DND-41 (cell line): ENCODE data around the gene PLPPR4.

ENCODE experiments used
- ATAC-seq: fragments of 200-7000 bp; cut with Tn5 transposase; 3 replicates; pipeline ENCODE4 v1.9.1; 2021; ENCODE audit warnings: low read depth; ENCODE audit not compliant: insufficient read depth
- DNase-seq: peaks from one replicate; pipeline ENCODE4 v3.0.0-alpha.2; 2020
- H2AFZ ChIP-seq: 2 replicates; pipeline ENCODE4 v1.6.0; 2012; ENCODE audit warnings: low read depth, low read length
- H3K27ac ChIP-seq: 2 replicates; pipeline ENCODE4 v1.5.1; 2012; ENCODE audit warnings: low read length, inconsistent platforms
- H3K27me3 ChIP-seq: fragments of 200-600 bp; sonication (generic); 2 replicates; pipeline ENCODE4 v1.6.0; 2012; ENCODE audit warnings: low read length, mild to moderate bottlenecking, inconsistent platforms; ENCODE audit not compliant: insufficient read depth, poor library complexity
- H3K36me3 ChIP-seq: 2 replicates; pipeline ENCODE4 v1.5.1; 2012; ENCODE audit warnings: low read length, inconsistent platforms; ENCODE audit not compliant: insufficient read depth
- H3K4me1 ChIP-seq: 2 replicates; pipeline ENCODE4 v1.5.1; 2012; ENCODE audit warnings: mild to moderate bottlenecking, low read length; ENCODE audit not compliant: insufficient read depth
- H3K4me2 ChIP-seq: 2 replicates; pipeline ENCODE4 v1.6.0; 2012; ENCODE audit warnings: mild to moderate bottlenecking, moderate library complexity, low read length, inconsistent platforms; ENCODE audit not compliant: insufficient read depth
- H3K4me3 ChIP-seq, 2 experiments: fragments of 200-600 bp in 1 of 2; shearing (Covaris generic) in 1 of 2; 2 replicates each; pipeline ENCODE4 v1.5.1; 2012 to 2016; ENCODE audit warnings: inconsistent platforms in 2 of 2, low read length in 2 of 2, mild to moderate bottlenecking in 2 of 2, low read depth in 1 of 2, moderate library complexity in 1 of 2
- H3K79me2 ChIP-seq: 2 replicates; pipeline ENCODE4 v1.6.0; 2012; ENCODE audit warnings: low read length, inconsistent platforms; ENCODE audit not compliant: insufficient read depth
- H3K9ac ChIP-seq: 2 replicates; pipeline ENCODE4 v1.6.0; 2012; ENCODE audit warnings: low read depth, mild to moderate bottlenecking, inconsistent platforms, low read length, moderate library complexity
- H3K9me3 ChIP-seq: 2 replicates; pipeline ENCODE4 v1.5.1; 2012; ENCODE audit warnings: low read length, moderate library complexity, mild to moderate bottlenecking, inconsistent platforms; ENCODE audit not compliant: insufficient read depth, severe bottlenecking
- H4K20me1 ChIP-seq: 2 replicates; pipeline ENCODE4 v1.6.0; 2012; ENCODE audit warnings: low read length; ENCODE audit not compliant: insufficient read depth
- EZH2 ChIP-seq: IDR thresholded peaks from 3 replicates; pipeline ENCODE4 v1.6.1; 2012; ENCODE audit warnings: borderline replicate concordance, low read depth, mild to moderate bottlenecking, moderate library complexity, low read length, inconsistent platforms; ENCODE audit not compliant: severe bottlenecking
- TF ChIP-seq, protein P1 (sequence below): IDR thresholded peaks from 2 replicates; pipeline ENCODE4 v1.5.1; 2012; ENCODE audit warnings: borderline replicate concordance, low read length, moderate library complexity, mild to moderate bottlenecking; ENCODE audit not compliant: poor library complexity, severe bottlenecking; ENCODE audit errors: extremely low read depth

The PLPPR4 gene

DNA sequence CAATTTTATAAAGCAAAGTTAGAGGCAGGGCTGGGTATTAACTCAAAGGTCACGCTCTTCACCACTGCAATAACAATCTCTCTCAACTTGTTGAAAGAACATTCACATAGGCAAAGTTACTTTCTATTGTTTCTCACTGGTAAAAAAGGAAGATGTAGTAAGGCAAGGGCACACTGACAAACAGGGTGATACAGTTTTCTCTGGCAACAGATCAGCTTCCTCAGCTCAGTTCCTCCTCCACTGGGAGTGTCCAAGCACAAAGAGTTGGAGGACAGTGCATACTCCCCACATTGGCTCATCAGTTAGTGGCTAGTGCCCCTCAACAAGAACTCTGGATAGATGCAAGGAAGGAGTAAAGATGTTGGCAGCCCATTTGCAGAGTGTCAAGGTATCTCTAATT is 3.7 kb downstream of the PLPPR4 start:
- DNase-seq, result no peak
- Histone ChIP-seq H3K9me3 (no peaks in the 10 kb centered on the region), H2AFZ (no peak overlapping the region; the same call in 1 of the 2 replicates), H3K4me3 (no peak overlapping the region), H3K4me2 (no peak overlapping the region), H4K20me1 (no peaks in the 10 kb centered on the region), H3K36me3 (no peaks in the 10 kb centered on the region), H3K27me3 (no peaks in the 10 kb centered on the region), H3K79me2 (no peaks in the 10 kb centered on the region), H3K9ac (no peak overlapping the region), H3K27ac (no peak overlapping the region), H3K4me1 (no peaks in the 10 kb centered on the region)
- no peak for ATAC-seq
- no peak for TF ChIP-seq EZH2
- TF ChIP-seq, protein P1, sequence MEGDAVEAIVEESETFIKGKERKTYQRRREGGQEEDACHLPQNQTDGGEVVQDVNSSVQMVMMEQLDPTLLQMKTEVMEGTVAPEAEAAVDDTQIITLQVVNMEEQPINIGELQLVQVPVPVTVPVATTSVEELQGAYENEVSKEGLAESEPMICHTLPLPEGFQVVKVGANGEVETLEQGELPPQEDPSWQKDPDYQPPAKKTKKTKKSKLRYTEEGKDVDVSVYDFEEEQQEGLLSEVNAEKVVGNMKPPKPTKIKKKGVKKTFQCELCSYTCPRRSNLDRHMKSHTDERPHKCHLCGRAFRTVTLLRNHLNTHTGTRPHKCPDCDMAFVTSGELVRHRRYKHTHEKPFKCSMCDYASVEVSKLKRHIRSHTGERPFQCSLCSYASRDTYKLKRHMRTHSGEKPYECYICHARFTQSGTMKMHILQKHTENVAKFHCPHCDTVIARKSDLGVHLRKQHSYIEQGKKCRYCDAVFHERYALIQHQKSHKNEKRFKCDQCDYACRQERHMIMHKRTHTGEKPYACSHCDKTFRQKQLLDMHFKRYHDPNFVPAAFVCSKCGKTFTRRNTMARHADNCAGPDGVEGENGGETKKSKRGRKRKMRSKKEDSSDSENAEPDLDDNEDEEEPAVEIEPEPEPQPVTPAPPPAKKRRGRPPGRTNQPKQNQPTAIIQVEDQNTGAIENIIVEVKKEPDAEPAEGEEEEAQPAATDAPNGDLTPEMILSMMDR, result no peak

DNA sequence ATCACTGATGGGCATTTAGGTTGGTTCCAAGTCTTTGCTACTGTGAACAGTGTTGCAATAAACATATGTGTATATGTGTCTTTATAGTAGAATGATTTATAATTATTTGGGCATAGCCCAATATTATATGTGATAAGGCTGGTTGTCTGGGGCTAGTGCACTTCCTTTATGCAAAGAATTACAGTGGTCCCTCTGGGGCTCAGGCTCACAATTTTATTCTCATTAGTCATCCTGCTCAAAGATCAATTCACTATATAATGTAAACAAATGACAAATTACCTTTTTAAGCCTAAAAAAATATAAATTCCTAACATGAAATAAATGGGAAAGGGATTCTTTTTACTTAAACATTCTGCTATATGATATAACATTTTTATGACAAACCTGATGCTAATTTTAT is 5.0 kb downstream of the PLPPR4 start:
- ATAC-seq (no peak), DNase-seq (no peak)
- TF ChIP-seq EZH2, result no peak
- TF ChIP-seq, protein P1, result no peak
- H3K27me3 ChIP-seq, result no peaks in the 10 kb centered on the region
- H3K36me3 ChIP-seq, result no peaks in the 10 kb centered on the region
- H3K4me2 ChIP-seq, result no peak overlapping the region
- no peaks in the 10 kb centered on the region for H3K79me2 ChIP-seq
- H3K4me3 ChIP-seq, result no peak overlapping the region
- H4K20me1 ChIP-seq, result no peaks in the 10 kb centered on the region
- no peaks in the 10 kb centered on the region for H3K4me1 ChIP-seq
- H3K9me3 ChIP-seq, result no peaks in the 10 kb centered on the region
- H3K9ac ChIP-seq, result no peak overlapping the region
- no peak overlapping the region for H2AFZ ChIP-seq
- H3K27ac ChIP-seq, result no peak overlapping the region

- ATAC-seq, result no peak
- no peak overlapping the region for H2AFZ ChIP-seq
- DNase-seq, result no peak
- TF ChIP-seq, protein P1, result no peak
- TF ChIP-seq EZH2, result no peak
- no peak overlapping the region for H3K4me3 ChIP-seq
- no peaks in the 10 kb centered on the region for H4K20me1 ChIP-seq
- no peak overlapping the region for H3K9ac ChIP-seq
- H3K27ac ChIP-seq, result no peak overlapping the region
- H3K4me1 ChIP-seq, result no peaks in the 10 kb centered on the region
- H3K9me3 ChIP-seq, result no peaks in the 10 kb centered on the region
- no peaks in the 10 kb centered on the region for H3K36me3 ChIP-seq
- H3K27me3 ChIP-seq, result no peaks in the 10 kb centered on the region
- H3K4me2 ChIP-seq, result no peak overlapping the region
- no peaks in the 10 kb centered on the region for H3K79me2 ChIP-seq
Measured at GRCh38 chr1:99270646-99271045, 6.4 kb downstream of the PLPPR4 start.

GRCh38 chr1:99271249-99271648 is 7.0 kb downstream of the PLPPR4 start:
- Histone ChIP-seq H3K9ac (no peak overlapping the region), H3K4me2 (no peak overlapping the region), H3K27ac (no peak overlapping the region), H3K4me3 (no peak overlapping the region), H3K4me1 (no peaks in the 10 kb centered on the region), H3K79me2 (no peaks in the 10 kb centered on the region), H4K20me1 (no peaks in the 10 kb centered on the region), H3K27me3 (no peaks in the 10 kb centered on the region), H2AFZ (no peak overlapping the region), H3K36me3 (no peaks in the 10 kb centered on the region), H3K9me3 (no peaks in the 10 kb centered on the region)
- TF ChIP-seq EZH2, result no peak
- TF ChIP-seq, protein P1, result no peak
- ATAC-seq (no peak), DNase-seq (no peak)
